HepG2 (cell line): ENCODE data around the gene PRKAG3. TPM values are rescaled to one million over a fixed set of nuclear protein-coding genes. Genes with fewer than 3 reads are reported as not detected.

Experiments used
- BATF2 ChIP-seq: sonication (generic); formaldehyde crosslinking; IDR thresholded peaks from 2 replicates; pipeline ENCODE4 v1.8.0; 2022; ENCODE audit warnings: mild to moderate bottlenecking, missing genetic modification reagents, moderate library complexity
- EHMT2 ChIP-seq: fragments of 200-600 bp; sonication (generic); IDR thresholded peaks from 2 replicates; pipeline ENCODE4 v1.7.0; 2017; ENCODE audit warnings: antibody characterized with exemption, low read depth, low read length, borderline replicate concordance
- ELF1 ChIP-seq: sonication (generic); formaldehyde crosslinking; IDR thresholded peaks from 2 replicates; pipeline ENCODE4 v1.4.0; 2020; ENCODE audit warnings: missing genetic modification reagents
- HNF1A ChIP-seq, 2 experiments: sonication (generic) in 1 of 2; formaldehyde crosslinking in 1 of 2; IDR thresholded peaks; 2 replicates each; pipeline versions ENCODE4 v1.4.0 to v1.6.1; 2016 to 2020; ENCODE audit warnings: borderline replicate concordance in 1 of 2, low read depth in 1 of 2, mild to moderate bottlenecking in 1 of 2, missing genetic modification reagents in 1 of 2
- HOXA9 ChIP-seq: sonication (generic); formaldehyde crosslinking; IDR thresholded peaks from 2 replicates; pipeline ENCODE4 v1.8.1; 2022; ENCODE audit warnings: missing genetic modification reagents, mild to moderate bottlenecking, moderate library complexity, borderline replicate concordance
- NFYB ChIP-seq: sonication (generic); formaldehyde crosslinking; IDR thresholded peaks from 2 replicates; pipeline ENCODE4 v1.4.0; 2020; ENCODE audit warnings: missing genetic modification reagents
- NR2F1 ChIP-seq, 2 experiments: fragments of 450-650 bp in 1 of 2; formaldehyde crosslinking in 1 of 2; IDR thresholded peaks; 2 replicates each; pipeline versions ENCODE4 v1.5.0 to v1.6.1; 2016 to 2020; ENCODE audit warnings: mild to moderate bottlenecking in 1 of 2, missing compliant biosample characterization in 1 of 2, missing genetic modification reagents in 1 of 2, moderate library complexity in 1 of 2
- PATZ1 ChIP-seq: sonication (generic); formaldehyde crosslinking; IDR thresholded peaks from 2 replicates; pipeline ENCODE4 v1.4.0; 2020; ENCODE audit warnings: missing genetic modification reagents
- PAX8 ChIP-seq: sonication (generic); formaldehyde crosslinking; IDR thresholded peaks from 2 replicates; pipeline ENCODE4 v1.8.0; 2022; ENCODE audit warnings: mild to moderate bottlenecking, missing genetic modification reagents, borderline replicate concordance
- TBX3 ChIP-seq: fragments of 450-650 bp; IDR thresholded peaks from 2 replicates; pipeline ENCODE4 v1.6.1; 2017; ENCODE audit warnings: antibody characterized with exemption, mild to moderate bottlenecking, inconsistent platforms, borderline replicate concordance
- TOE1 ChIP-seq: sonication (generic); formaldehyde crosslinking; IDR thresholded peaks from 2 replicates; pipeline ENCODE4 v1.4.0; 2020; ENCODE audit warnings: mild to moderate bottlenecking, missing genetic modification reagents
- ZNF12 ChIP-seq: sonication (generic); formaldehyde crosslinking; IDR thresholded peaks from 2 replicates; pipeline ENCODE4 v1.5.0; 2020; ENCODE audit warnings: missing genetic modification reagents
- ZNF816 ChIP-seq: sonication (generic); formaldehyde crosslinking; IDR thresholded peaks from 2 replicates; pipeline ENCODE4 v1.8.0; 2022; ENCODE audit warnings: missing genetic modification reagents, mild to moderate bottlenecking, borderline replicate concordance
- polyA plus RNA-seq, 8 experiments: library from polyadenylated mRNA; depleted of rRNA in 3 of 8; stranded (reverse) in 7 of 8; unstranded in 1 of 8; fragments of >200 nt; fragmentation: Illumina TruSeq in 4 of 8; extraction: Trizol in 4 of 8; gene quantifications; 2 replicates each; pipeline versions ENCODE4 v1.2.1 to v1.2.3, GENCODE V29; 2011 to 2016; ENCODE audit warnings: low read depth in 4 of 8, missing spikeins in 1 of 8, mixed read lengths in 1 of 8; ENCODE audit not compliant: insufficient read depth in 1 of 8
- total RNA-seq, 5 experiments: library from RNA; depleted of rRNA; stranded (reverse); fragments of >200 nt; fragmentation: Illumina TruSeq; extraction: Trizol; gene quantifications; 2 replicates each; pipeline ENCODE4 v1.2.3, GENCODE V29; 2016; ENCODE audit warnings: low read depth in 1 of 5
- TF ChIP-seq, protein P1 (sequence below): sonication (generic); formaldehyde crosslinking; IDR thresholded peaks from 2 replicates; pipeline ENCODE4 v1.4.0; 2020; ENCODE audit warnings: low read depth, missing genetic modification reagents
- TF ChIP-seq, protein P2 (sequence below): sonication (generic); formaldehyde crosslinking; IDR thresholded peaks from 2 replicates; pipeline ENCODE4 v1.5.1; 2020; ENCODE audit warnings: missing genetic modification reagents, mild to moderate bottlenecking, borderline replicate concordance

The PRKAG3 gene
- total and polyA plus RNA-seq, 2 of the 13 experiments (the other 11 are each of a cell fraction or from before 2014, with no cell fraction given) = not detected

GRCh38 chr2:218780851-218781690, 50.5 kb downstream of the PRKAG3 start (continued):
- TF ChIP-seq, protein P1, sequence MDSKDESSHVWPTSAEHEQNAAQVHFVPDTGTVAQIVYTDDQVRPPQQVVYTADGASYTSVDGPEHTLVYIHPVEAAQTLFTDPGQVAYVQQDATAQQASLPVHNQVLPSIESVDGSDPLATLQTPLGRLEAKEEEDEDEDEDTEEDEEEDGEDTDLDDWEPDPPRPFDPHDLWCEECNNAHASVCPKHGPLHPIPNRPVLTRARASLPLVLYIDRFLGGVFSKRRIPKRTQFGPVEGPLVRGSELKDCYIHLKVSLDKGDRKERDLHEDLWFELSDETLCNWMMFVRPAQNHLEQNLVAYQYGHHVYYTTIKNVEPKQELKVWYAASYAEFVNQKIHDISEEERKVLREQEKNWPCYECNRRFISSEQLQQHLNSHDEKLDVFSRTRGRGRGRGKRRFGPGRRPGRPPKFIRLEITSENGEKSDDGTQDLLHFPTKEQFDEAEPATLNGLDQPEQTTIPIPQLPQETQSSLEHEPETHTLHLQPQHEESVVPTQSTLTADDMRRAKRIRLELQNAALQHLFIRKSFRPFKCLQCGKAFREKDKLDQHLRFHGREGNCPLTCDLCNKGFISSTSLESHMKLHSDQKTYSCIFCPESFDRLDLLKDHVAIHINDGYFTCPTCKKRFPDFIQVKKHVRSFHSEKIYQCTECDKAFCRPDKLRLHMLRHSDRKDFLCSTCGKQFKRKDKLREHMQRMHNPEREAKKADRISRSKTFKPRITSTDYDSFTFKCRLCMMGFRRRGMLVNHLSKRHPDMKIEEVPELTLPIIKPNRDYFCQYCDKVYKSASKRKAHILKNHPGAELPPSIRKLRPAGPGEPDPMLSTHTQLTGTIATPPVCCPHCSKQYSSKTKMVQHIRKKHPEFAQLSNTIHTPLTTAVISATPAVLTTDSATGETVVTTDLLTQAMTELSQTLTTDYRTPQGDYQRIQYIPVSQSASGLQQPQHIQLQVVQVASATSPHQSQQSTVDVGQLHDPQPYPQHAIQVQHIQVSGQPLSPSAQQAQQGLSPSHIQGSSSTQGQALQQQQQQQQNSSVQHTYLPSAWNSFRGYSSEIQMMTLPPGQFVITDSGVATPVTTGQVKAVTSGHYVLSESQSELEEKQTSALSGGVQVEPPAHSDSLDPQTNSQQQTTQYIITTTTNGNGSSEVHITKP (CRISPR knock-in tag) = peak; percentile 58; the same call in 1 of the 2 replicates
- TF ChIP-seq ZNF12 (CRISPR knock-in tag) = 0 out of 2 replicates have a peak, but pooled peaks have one; percentile 17
- TF ChIP-seq, protein P2, sequence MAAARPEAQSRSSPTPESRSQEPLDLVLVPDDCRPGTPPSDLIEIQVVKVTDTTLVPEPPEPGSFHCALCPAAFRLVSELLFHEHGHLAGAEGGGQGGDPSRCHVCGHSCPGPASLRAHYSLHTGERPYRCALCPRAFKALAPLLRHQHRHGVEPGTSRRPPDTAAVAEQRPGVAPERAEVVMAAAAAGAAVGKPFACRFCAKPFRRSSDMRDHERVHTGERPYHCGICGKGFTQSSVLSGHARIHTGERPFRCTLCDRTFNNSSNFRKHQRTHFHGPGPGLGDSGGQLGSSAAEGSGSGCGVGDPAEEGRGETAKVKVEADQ (CRISPR knock-in tag) = no peak
- TF ChIP-seq ELF1 (CRISPR knock-in tag) = no peak
- no peak for TF ChIP-seq BATF2 (CRISPR knock-in tag)
- TF ChIP-seq TOE1 (CRISPR knock-in tag) = no peak
- TF ChIP-seq TBX3 = peak; percentile 52; the same call in 1 of the 2 replicates
- no peak for TF ChIP-seq ZNF816
- peak; percentile 75; the same call in 1 of the 2 replicates for TF ChIP-seq PATZ1 (CRISPR knock-in tag)
- TF ChIP-seq NFYB (CRISPR knock-in tag) = no peak
- TF ChIP-seq NR2F1 (CRISPR knock-in tag; IDR thresholded peaks at IDR 0.05) = peak in 1 of 2 experiments; percentile 28; a peak in 1 of 4 replicates
- TF ChIP-seq EHMT2 = 0 out of 2 replicates have a peak, but pooled peaks have one; percentile 38
- TF ChIP-seq PAX8 (CRISPR knock-in tag) = no peak
- peak; percentile 22; the same call in 1 of the 2 replicates for TF ChIP-seq HNF1A (IDR thresholded peaks at IDR 0.05; ENCODE audit: low read depth)
- TF ChIP-seq HNF1A (CRISPR knock-in tag; IDR thresholded peaks at IDR 0.05; ENCODE audit: borderline replicate concordance) = no peak
- no peak for TF ChIP-seq HOXA9 (CRISPR knock-in tag)
